Measurements from ENCODE around the gene MCF2L2. TPM values are rescaled to one million over a fixed set of nuclear protein-coding genes. Genes with fewer than 3 reads are reported as not detected.

The MCF2L2 gene
- total and polyA plus RNA-seq, 3 donors from 2014 or later, result 6.8 to 24.2 (median 14.6) TPM

DNA sequence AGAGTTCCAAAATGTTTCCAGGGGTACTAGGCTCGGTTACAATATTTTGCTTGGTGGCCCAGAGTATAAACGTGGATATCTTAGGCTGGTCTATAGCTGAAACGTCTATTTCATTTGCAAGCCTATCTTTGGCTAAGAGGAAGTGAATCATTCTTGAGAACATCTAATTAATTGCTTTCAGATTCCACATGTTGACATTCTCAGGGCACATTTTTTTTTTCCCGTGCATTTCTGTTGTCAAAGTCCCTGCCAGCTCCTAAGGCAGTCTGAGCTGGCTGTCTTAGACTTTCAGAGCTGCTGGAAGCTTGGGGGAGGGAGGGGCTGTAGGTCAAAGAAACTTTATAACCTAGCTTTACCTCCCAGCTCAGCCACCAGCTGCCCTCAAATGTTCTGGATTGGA lies 242.7 kb downstream of the MCF2L2 start:
- WGBS, 2 donors, result 61 to 64% methylated on average over 4 of the region's 4 CpGs
- Histone ChIP-seq H3K4me1 (no peaks in the 10 kb centered on the region), H3K27ac (no peak overlapping the region), H3K4me3 (no peak overlapping the region), H3K36me3 (ENCODE audit: low read depth, missing control alignments) (no peaks in the 10 kb centered on the region), H3K27me3 (no peaks in the 10 kb centered on the region), H3K9me3 (no peaks in the 10 kb centered on the region)
- no peak for DNase-seq
- intact Hi-C loops (cut with DNase I; ENCODE audit: low total_unique reads), result loop anchor here (10.0 kb wide), 1 partner anchor 199 kb away; no protein-coding TSS in a partner anchor
- TF ChIP-seq POLR2A (IDR thresholded peaks at IDR 0.05), result no peak
- TF ChIP-seq, protein P1, sequence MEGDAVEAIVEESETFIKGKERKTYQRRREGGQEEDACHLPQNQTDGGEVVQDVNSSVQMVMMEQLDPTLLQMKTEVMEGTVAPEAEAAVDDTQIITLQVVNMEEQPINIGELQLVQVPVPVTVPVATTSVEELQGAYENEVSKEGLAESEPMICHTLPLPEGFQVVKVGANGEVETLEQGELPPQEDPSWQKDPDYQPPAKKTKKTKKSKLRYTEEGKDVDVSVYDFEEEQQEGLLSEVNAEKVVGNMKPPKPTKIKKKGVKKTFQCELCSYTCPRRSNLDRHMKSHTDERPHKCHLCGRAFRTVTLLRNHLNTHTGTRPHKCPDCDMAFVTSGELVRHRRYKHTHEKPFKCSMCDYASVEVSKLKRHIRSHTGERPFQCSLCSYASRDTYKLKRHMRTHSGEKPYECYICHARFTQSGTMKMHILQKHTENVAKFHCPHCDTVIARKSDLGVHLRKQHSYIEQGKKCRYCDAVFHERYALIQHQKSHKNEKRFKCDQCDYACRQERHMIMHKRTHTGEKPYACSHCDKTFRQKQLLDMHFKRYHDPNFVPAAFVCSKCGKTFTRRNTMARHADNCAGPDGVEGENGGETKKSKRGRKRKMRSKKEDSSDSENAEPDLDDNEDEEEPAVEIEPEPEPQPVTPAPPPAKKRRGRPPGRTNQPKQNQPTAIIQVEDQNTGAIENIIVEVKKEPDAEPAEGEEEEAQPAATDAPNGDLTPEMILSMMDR (IDR thresholded peaks at IDR 0.05), result no peak

DNA sequence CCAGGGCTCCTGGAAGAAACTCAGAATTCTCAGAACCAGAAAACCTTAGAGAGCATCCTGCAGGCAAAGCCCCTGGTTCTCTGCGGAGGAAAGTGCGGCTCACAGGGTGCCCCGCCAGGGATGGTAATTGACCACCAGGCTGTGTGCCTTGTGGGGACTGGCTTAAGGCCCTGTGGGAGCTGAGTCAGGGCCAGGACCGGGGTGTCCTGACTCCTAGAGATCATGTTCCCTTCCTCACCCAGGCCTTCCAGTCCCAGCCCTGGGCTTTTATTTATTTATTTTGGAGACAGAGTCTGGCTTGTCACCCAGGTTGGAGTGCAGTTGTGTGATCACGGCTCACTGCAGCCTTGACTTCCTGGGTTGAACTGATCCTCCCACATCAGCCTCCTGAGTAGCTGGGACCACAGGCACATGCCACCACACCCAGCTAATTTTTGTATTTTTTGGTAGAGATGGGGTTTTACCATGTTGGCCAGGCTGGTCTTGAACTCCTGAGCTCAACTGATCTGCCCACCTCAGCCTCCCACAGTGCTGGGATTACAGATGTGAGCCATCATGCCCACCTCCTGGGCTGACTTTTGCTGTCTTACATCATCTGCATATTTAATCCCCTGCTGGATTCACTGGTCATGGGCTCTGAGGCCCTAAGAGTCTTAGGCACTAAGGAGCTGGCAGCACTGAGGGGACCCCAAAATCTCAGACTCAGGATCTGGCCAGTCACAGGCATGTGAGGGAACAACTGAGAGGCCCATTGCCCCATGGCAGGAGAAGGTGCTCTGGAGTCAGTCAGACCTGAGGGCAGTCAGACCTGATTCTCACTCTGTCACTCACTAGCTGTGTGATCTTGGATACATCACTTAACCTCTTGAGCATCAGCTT lies 245.4 kb downstream of the MCF2L2 start:
- WGBS, 2 donors, result 74 to 78% methylated on average over 2 to 5 of the region's 5 CpGs
- peaks cover 11% of the 10 kb centered on the region for H3K4me1 ChIP-seq

GRCh38 chr3:183182073-183182472 lies 246.3 kb downstream of the MCF2L2 start:
- H3K4me1 ChIP-seq, result peaks cover 11% of the 10 kb centered on the region
- no peak for DNase-seq
- H3K27ac ChIP-seq, result no peak overlapping the region
- H3K9me3 ChIP-seq, result no peaks in the 10 kb centered on the region
- H3K27me3 ChIP-seq, result no peaks in the 10 kb centered on the region
- no peaks in the 10 kb centered on the region for H3K36me3 ChIP-seq (ENCODE audit: low read depth, missing control alignments)
- H3K4me3 ChIP-seq, result no peak overlapping the region
- intact Hi-C loops (cut with DNase I; ENCODE audit: low total_unique reads), result loop anchor here (10.0 kb wide), 1 partner anchor 203 kb away; no protein-coding TSS in a partner anchor
- TF ChIP-seq POLR2A (IDR thresholded peaks at IDR 0.05), result no peak
- WGBS, 2 donors, result 87 to 90% methylated on average over 7 of the region's 7 CpGs

More for the DNA sequence above, 245.4 kb downstream of the MCF2L2 start:
- Histone ChIP-seq H3K4me3 (no peak overlapping the region), H3K36me3 (ENCODE audit: low read depth, missing control alignments) (no peaks in the 10 kb centered on the region), H3K27ac (no peak overlapping the region), H3K27me3 (no peaks in the 10 kb centered on the region), H3K9me3 (no peaks in the 10 kb centered on the region)
- TF ChIP-seq POLR2A (IDR thresholded peaks at IDR 0.05), result no peak
- TF ChIP-seq, protein P1 (IDR thresholded peaks at IDR 0.05), result no peak
- no peak for DNase-seq
- intact Hi-C loops (cut with DNase I; ENCODE audit: low total_unique reads), result loop anchor here (10.0 kb wide), 1 partner anchor 202 kb away; no protein-coding TSS in a partner anchor

DNA sequence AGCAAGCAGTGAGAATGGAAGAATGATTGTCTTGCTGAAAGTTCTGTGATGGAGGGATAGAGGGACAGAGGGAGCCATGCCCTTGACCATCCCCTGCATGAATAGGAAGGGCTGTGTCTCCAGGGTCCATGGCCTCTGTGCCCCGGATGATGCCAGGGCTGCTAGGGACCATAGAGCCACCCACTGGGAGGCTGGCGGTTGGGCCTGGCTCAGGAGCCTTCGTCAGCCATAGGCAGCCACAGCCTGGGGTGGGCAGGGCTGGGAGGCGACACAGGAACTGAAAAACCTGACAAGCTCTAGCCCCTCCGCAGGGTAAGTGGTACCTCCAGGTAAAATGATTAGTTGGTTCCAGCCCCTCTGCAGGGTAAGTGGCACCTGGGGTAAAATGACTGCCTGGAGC lies 246.8 kb downstream of the MCF2L2 start:
- Histone ChIP-seq H3K36me3 (ENCODE audit: low read depth, missing control alignments) (no peaks in the 10 kb centered on the region), H3K4me1 (peaks cover 11% of the 10 kb centered on the region), H3K4me3 (no peak overlapping the region), H3K9me3 (no peaks in the 10 kb centered on the region), H3K27me3 (no peaks in the 10 kb centered on the region), H3K27ac (no peak overlapping the region)
- intact Hi-C loops (cut with DNase I; ENCODE audit: low total_unique reads), result loop anchor here (10.0 kb wide), 1 partner anchor 203 kb away; no protein-coding TSS in a partner anchor
- TF ChIP-seq, protein P1 (IDR thresholded peaks at IDR 0.05), result no peak
- no peak for TF ChIP-seq POLR2A (IDR thresholded peaks at IDR 0.05)
- no peak for DNase-seq
- WGBS, 2 donors, result 88 to 96% methylated on average over 5 of the region's 5 CpGs

DNA sequence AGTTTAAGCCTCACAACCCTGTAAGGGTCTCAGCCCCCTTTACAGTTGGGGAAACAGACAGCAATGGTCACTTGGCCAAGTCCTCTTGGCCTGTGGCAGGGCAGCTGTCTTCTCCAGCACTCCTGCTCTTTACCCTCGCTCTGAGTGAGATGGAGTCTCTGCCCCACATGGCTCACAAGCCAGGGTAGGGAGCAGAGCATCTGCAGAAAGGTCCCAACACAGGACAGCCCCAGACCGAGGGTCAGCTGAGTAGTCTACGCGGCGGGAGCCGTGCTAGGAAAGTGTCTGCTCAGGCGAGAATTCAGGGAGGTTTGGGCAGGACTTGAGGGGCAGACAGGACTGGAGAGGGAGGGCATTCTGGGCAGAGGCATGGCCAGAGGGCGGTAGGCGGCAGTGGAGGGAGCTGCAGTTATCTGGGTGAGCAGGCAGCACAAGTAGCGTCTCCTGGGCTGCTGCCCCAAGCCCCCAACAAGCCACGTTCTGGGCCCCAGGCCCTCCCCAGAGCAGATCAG lies 247.6 kb downstream of the MCF2L2 start:
- Histone ChIP-seq H3K27ac (no peak overlapping the region), H3K27me3 (no peaks in the 10 kb centered on the region), H3K36me3 (ENCODE audit: low read depth, missing control alignments) (no peaks in the 10 kb centered on the region), H3K4me1 (peaks cover 11% of the 10 kb centered on the region), H3K4me3 (no peak overlapping the region), H3K9me3 (no peaks in the 10 kb centered on the region)
- WGBS, 2 donors, result 71 to 77% methylated on average over 7 to 11 of the region's 11 CpGs
- DNase-seq, result no peak
- TF ChIP-seq, protein P1 (IDR thresholded peaks at IDR 0.05), result no peak
- no peak for TF ChIP-seq POLR2A (IDR thresholded peaks at IDR 0.05)
- intact Hi-C loops (cut with DNase I; ENCODE audit: low total_unique reads), result loop anchor here (10.0 kb wide), 1 partner anchor 204 kb away; no protein-coding TSS in a partner anchor
